TTC549 (cell line): ENCODE measurements around the gene KCNN3.

ENCODE experiments used
- FAIRE-seq: peaks from 2 replicates; lab custom pipeline; 2012; peaks lifted over from hg19 to GRCh38; lab: Jason Lieb, UNC

Gene KCNN3

GRCh38 chr1:154770897-154771594 lies 99.0 kb downstream of the KCNN3 start:
- no peak for FAIRE-seq

- FAIRE-seq, result no peak
Measured at GRCh38 chr1:154769193-154769895, 100.7 kb downstream of the KCNN3 start.

GRCh38 chr1:154768456-154769125 lies 101.5 kb downstream of the KCNN3 start:
- no peak for FAIRE-seq

GRCh38 chr1:154767315-154768240 lies 102.5 kb downstream of the KCNN3 start:
- no peak for FAIRE-seq

GRCh38 chr1:154765970-154766369 lies 104.1 kb downstream of the KCNN3 start:
- FAIRE-seq, result peak; percentile 65

GRCh38 chr1:154764773-154765172 lies 105.3 kb downstream of the KCNN3 start:
- FAIRE-seq, result no peak

- FAIRE-seq, result no peak
Measured at GRCh38 chr1:154764181-154764580, 105.9 kb downstream of the KCNN3 start.

GRCh38 chr1:154760469-154760933 lies 109.6 kb downstream of the KCNN3 start:
- FAIRE-seq, result no peak

- no peak for FAIRE-seq
Measured at GRCh38 chr1:154759793-154760192, 110.3 kb downstream of the KCNN3 start.

- FAIRE-seq, result no peak
Measured at GRCh38 chr1:154759196-154759595, 110.9 kb downstream of the KCNN3 start.

GRCh38 chr1:154758346-154758745 lies 111.7 kb downstream of the KCNN3 start:
- FAIRE-seq, result no peak

- no peak for FAIRE-seq
Measured at GRCh38 chr1:154756793-154757548, 113.1 kb downstream of the KCNN3 start.

GRCh38 chr1:154755858-154756730 lies 114.0 kb downstream of the KCNN3 start:
- FAIRE-seq, result no peak

- no peak for FAIRE-seq
Measured at GRCh38 chr1:154753426-154753825, 116.7 kb downstream of the KCNN3 start.

GRCh38 chr1:154752273-154753030 lies 117.6 kb downstream of the KCNN3 start:
- no peak for FAIRE-seq

- FAIRE-seq, result no peak
Measured at GRCh38 chr1:154751690-154752089, 118.4 kb downstream of the KCNN3 start.

- no peak for FAIRE-seq
Measured at GRCh38 chr1:154750681-154751665, 119.1 kb downstream of the KCNN3 start.

- FAIRE-seq, result no peak
Measured at GRCh38 chr1:154749078-154749760, 120.9 kb downstream of the KCNN3 start.
